ENCODE results near the gene CALR3.

GRCh38 chr19:16433986-16434385, 62.0 kb downstream of the CALR3 start:
- TF ChIP-seq CTCF (IDR thresholded peaks at IDR 0.05) (no peak), POLR2A (IDR thresholded peaks at IDR 0.05) (no peak), EP300 (IDR thresholded peaks at IDR 0.05) (no peak)
